HCT116 (cell line): ENCODE results near the gene TANGO6. TPM values are rescaled to one million over a fixed set of nuclear protein-coding genes. Genes with fewer than 3 reads are reported as not detected.

Experiments used
- ATAC-seq: fragments of 200-7000 bp; cut with Tn5 transposase; 2 replicates; pipeline ENCODE4 v1.9.1; 2020; ENCODE audit warnings: mild to moderate bottlenecking, moderate library complexity
- BruUV-seq: library from RNA; stranded (reverse); fragments of 400-500 nt; replicated peaks from 2 replicates; lab custom pipeline; 2021; lab: Mats Ljungman, UMichigan
- CTCF ChIA-PET: fragments of 300-600 bp; sonication (Branson Sonifier 250); formaldehyde crosslinking; loops from one replicate; lab custom pipeline; 2021; ENCODE audit warnings: antibody characterized with exemption; lab: Charles Lee
- POLR2A ChIA-PET: fragments of 300-600, 350-600 bp; sonication (Branson Sonifier 250); formaldehyde crosslinking; loops from one replicate; lab custom pipeline; 2021; ENCODE audit warnings: antibody characterized with exemption; lab: Charles Lee
- RAD21 ChIA-PET, 2 experiments: fragments of 300-600 bp; sonication (Branson Sonifier 250); formaldehyde crosslinking; loops; one replicate each; lab custom pipeline; 2023; ENCODE audit warnings: low total read pairs in 2 of 2; ENCODE audit not compliant: uncharacterized antibody in 2 of 2, unreplicated experiment in 2 of 2, low non-redundant PET in 1 of 2; lab: Charles Lee
- DNase-seq: peaks from one replicate; pipeline ENCODE4 v3.0.0-alpha.2; 2010; ENCODE audit warnings: low read depth, low spot score
- H2AFZ ChIP-seq: fragments of 200-600 bp; shearing (Covaris generic), sonication (generic); 2 replicates; pipeline ENCODE4 v1.6.1; 2017; ENCODE audit warnings: low read depth, mixed run types, mixed read lengths, antibody characterized with exemption, low read length; ENCODE audit not compliant: poor library complexity, severe bottlenecking
- H3K27ac ChIP-seq: 2 replicates; pipeline ENCODE4 v1.5.1; 2012; ENCODE audit warnings: low read depth, low read length
- H3K27me3 ChIP-seq: fragments of 200-600 bp; sonication (generic); 2 replicates; pipeline ENCODE4 v1.6.1; 2016; ENCODE audit warnings: mixed run types, low read length, mixed read lengths; ENCODE audit not compliant: insufficient read depth
- H3K36me3 ChIP-seq, 2 experiments: fragments of 200-500 bp in 1 of 2; fragments of 200-600 bp in 1 of 2; sonication (Bioruptor generic) in 1 of 2; sonication (generic) in 1 of 2; 2 replicates each; pipeline versions ENCODE4 v1.5.1 to v1.6.1; 2014 to 2016; ENCODE audit warnings: low read length in 2 of 2, inconsistent platforms in 1 of 2, mixed read lengths in 1 of 2, mixed run types in 1 of 2; ENCODE audit not compliant: insufficient read depth in 2 of 2, control insufficient read depth in 1 of 2
- H3K4me1 ChIP-seq, 2 experiments: fragments of 200-600 bp in 1 of 2; sonication (generic) in 1 of 2; 2 replicates each; pipeline versions ENCODE4 v1.5.1 to v1.6.1; 2012 to 2017; ENCODE audit warnings: low read length in 2 of 2, inconsistent platforms in 1 of 2, mild to moderate bottlenecking in 1 of 2, mixed read lengths in 1 of 2, mixed run types in 1 of 2, moderate library complexity in 1 of 2; ENCODE audit not compliant: insufficient read depth in 2 of 2, control insufficient read depth in 1 of 2
- H3K4me2 ChIP-seq: fragments of 200-600 bp; sonication (generic); 2 replicates; pipeline ENCODE4 v1.6.1; 2017; ENCODE audit warnings: mixed run types, low read length, mixed read lengths
- H3K4me3 ChIP-seq, 2 experiments: fragments of 200-600 bp in 1 of 2; sonication (generic) in 1 of 2; replicated peaks in 1 of 2; 2 replicates each; pipeline ENCODE4 v1.5.1; 2011 to 2016; ENCODE audit warnings: low read length in 2 of 2, control low read depth in 1 of 2, low read depth in 1 of 2, mild to moderate bottlenecking in 1 of 2, mixed read lengths in 1 of 2, mixed run types in 1 of 2
- H3K79me2 ChIP-seq: fragments of 200-600 bp; sonication (generic); 2 replicates; pipeline ENCODE4 v1.6.1; 2017; ENCODE audit warnings: mild to moderate bottlenecking, mixed run types, low read length, moderate library complexity, mixed read lengths; ENCODE audit not compliant: insufficient read depth
- H3K9ac ChIP-seq: fragments of 200-600 bp; sonication (generic); 2 replicates; pipeline ENCODE4 v1.6.1; 2016; ENCODE audit warnings: low read length, mixed read lengths
- H3K9me2 ChIP-seq: fragments of 200-600 bp; sonication (generic), shearing (Covaris generic); 2 replicates; pipeline ENCODE4 v1.6.1; 2017; ENCODE audit warnings: mixed run types, mild to moderate bottlenecking, moderate library complexity; ENCODE audit not compliant: insufficient read depth
- H3K9me3 ChIP-seq, 2 experiments: fragments of 200-500 bp in 1 of 2; fragments of 200-600 bp in 1 of 2; sonication (Bioruptor generic) in 1 of 2; sonication (generic) in 1 of 2; 2 replicates each; pipeline ENCODE4 v1.6.1; 2014 to 2017; ENCODE audit warnings: low read length in 2 of 2, mixed read lengths in 2 of 2, inconsistent platforms in 1 of 2, low read depth in 1 of 2, mild to moderate bottlenecking in 1 of 2, mixed run types in 1 of 2, moderate library complexity in 1 of 2; ENCODE audit not compliant: control insufficient read depth in 1 of 2, insufficient read depth in 1 of 2
- H4K20me1 ChIP-seq: fragments of 200-600 bp; sonication (generic), shearing (Covaris generic); 2 replicates; pipeline ENCODE4 v1.6.1; 2017; ENCODE audit warnings: mixed run types, mild to moderate bottlenecking, moderate library complexity; ENCODE audit not compliant: insufficient read depth
- CBX3 ChIP-seq: IDR thresholded peaks from 2 replicates; pipeline ENCODE4 v1.6.1; 2012; ENCODE audit warnings: low read depth
- EGR1 ChIP-seq: IDR thresholded peaks from 2 replicates; pipeline ENCODE4 v1.6.1; 2012; ENCODE audit warnings: low read depth
- EZH2 ChIP-seq: fragments of 200-600 bp; sonication (generic); IDR thresholded peaks from 2 replicates; pipeline ENCODE4 v1.6.1; 2017; ENCODE audit warnings: antibody characterized with exemption, mixed run types
- FOSL1 ChIP-seq: IDR thresholded peaks from 2 replicates; pipeline ENCODE4 v1.6.1; 2012; ENCODE audit warnings: low read depth
- JUND ChIP-seq: IDR thresholded peaks from 2 replicates; pipeline ENCODE4 v1.6.1; 2012
- POLR2A ChIP-seq: IDR thresholded peaks from 2 replicates; pipeline ENCODE4 v1.7.0; 2011; ENCODE audit warnings: borderline replicate concordance; ENCODE audit not compliant: insufficient read depth, insufficient read length; ENCODE audit errors: extremely low read depth
- POLR2AphosphoS5 ChIP-seq: IDR thresholded peaks from 2 replicates; pipeline ENCODE4 v1.6.1; 2011; ENCODE audit warnings: mild to moderate bottlenecking, low read depth, low read length, moderate library complexity
- RAD21 ChIP-seq: IDR thresholded peaks from 2 replicates; pipeline ENCODE4 v1.6.1; 2012; ENCODE audit warnings: low read depth, mild to moderate bottlenecking
- SIN3A ChIP-seq: IDR thresholded peaks from 2 replicates; pipeline ENCODE4 v1.6.1; 2012; ENCODE audit warnings: low read depth
- SP1 ChIP-seq: IDR thresholded peaks from 2 replicates; pipeline ENCODE4 v1.6.1; 2012; ENCODE audit warnings: low read depth
- TCF7L2 ChIP-seq: IDR thresholded peaks from 2 replicates; pipeline ENCODE4 v1.7.0; 2011; ENCODE audit warnings: borderline replicate concordance, inconsistent platforms; ENCODE audit not compliant: insufficient read depth, insufficient read length; ENCODE audit errors: extremely low read depth
- YY1 ChIP-seq: IDR thresholded peaks from 2 replicates; pipeline ENCODE4 v1.6.1; 2011; ENCODE audit warnings: low read length, low read depth, moderate library complexity, mild to moderate bottlenecking; ENCODE audit not compliant: insufficient replicate concordance; ENCODE audit errors: extremely low read depth
- ZNF274 ChIP-seq: fragments of 200-500 bp; sonication (Bioruptor generic); IDR thresholded peaks from 2 replicates; pipeline ENCODE4 v1.6.1; 2014; ENCODE audit warnings: mild to moderate bottlenecking, low read depth, low read length, inconsistent platforms
- intact Hi-C: fragments of 100-400 bp; cut with micrococcal nuclease; formaldehyde crosslinking; loops from 2 replicates; pipeline ENCODE4 v1.10.0; 2022
- total RNA-seq: library from RNA; stranded (reverse); gene quantifications from one replicate; pipeline ENCODE4 v1.2.1, GENCODE V29; 2021; ENCODE audit not compliant: unreplicated experiment
- TF ChIP-seq, protein P1 (sequence below): IDR thresholded peaks from 2 replicates; pipeline ENCODE4 v1.6.1; 2012
- TF ChIP-seq, protein P2 (sequence below): IDR thresholded peaks from 2 replicates; pipeline ENCODE4 v1.6.1; 2012; ENCODE audit warnings: low read depth
- TF ChIP-seq, protein P3 (sequence below), 3 experiments: fragments of 200-600 bp in 1 of 3; sonication (generic) in 1 of 3; IDR thresholded peaks in 2 of 3; conservative IDR thresholded peaks in 1 of 3; 2 replicates each; pipeline ENCODE4 v1.5.1; 2012 to 2017; ENCODE audit warnings: low read depth in 2 of 3, low read length in 2 of 3, antibody characterized with exemption in 1 of 3, borderline replicate concordance in 1 of 3, control low read depth in 1 of 3, mild to moderate bottlenecking in 1 of 3, mixed read lengths in 1 of 3, mixed run types in 1 of 3, moderate library complexity in 1 of 3; ENCODE audit not compliant: insufficient read depth in 1 of 3

Gene TANGO6
- total RNA-seq, 1 experiment from 2014 or later: 16.4 TPM

DNA sequence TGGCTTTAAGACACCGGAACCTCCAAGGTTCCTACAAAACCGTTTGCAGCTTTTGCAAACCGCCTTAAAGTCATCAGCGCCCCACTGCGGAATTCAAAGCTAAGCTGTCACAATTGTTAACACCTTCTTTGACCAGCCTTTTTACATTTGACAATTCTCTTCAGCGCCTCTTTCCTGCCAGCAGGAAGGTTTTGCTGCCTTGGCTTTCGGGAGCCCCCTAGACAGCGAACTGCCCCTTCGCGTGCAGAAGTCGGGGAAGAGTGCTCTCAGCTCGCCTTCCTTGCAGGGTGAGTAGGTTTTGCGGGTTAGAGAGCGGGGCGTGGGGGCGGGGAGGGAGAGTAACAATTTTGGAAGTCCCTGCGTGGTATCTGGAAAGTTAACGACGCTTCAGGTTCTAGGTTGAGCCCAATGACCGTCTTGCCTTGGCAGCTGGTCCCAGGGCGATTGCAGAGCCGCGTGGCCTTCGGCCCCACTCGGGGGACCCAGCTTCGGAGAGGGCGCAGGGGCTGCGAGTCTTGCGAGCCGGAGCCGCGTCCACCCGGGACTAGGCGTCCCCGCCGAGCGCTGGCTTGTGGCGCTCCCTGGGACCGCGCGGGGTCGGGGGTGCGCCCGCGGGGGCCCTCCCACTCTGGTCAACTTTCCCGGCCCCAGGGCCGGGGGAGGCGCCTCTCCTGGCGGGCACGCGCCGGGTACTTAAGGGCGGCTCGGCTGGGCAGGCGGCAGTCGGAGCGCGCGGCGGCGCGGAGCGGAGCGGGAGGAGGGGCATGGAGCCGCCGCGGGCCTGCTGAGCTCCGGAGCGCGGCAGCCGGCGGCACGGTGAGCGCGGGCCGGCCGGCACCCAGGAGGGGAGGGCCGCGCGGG is 262.4 kb downstream of the TANGO6 start, which contains the start of gene HAS3 (continued):
- no peak for TF ChIP-seq TCF7L2
- TF ChIP-seq POLR2A: no peak
- TF ChIP-seq JUND: no peak
- TF ChIP-seq EGR1: no peak
- TF ChIP-seq, protein P1, sequence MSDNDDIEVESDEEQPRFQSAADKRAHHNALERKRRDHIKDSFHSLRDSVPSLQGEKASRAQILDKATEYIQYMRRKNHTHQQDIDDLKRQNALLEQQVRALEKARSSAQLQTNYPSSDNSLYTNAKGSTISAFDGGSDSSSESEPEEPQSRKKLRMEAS: peak; percentile 45
- TF ChIP-seq SP1: no peak

DNA sequence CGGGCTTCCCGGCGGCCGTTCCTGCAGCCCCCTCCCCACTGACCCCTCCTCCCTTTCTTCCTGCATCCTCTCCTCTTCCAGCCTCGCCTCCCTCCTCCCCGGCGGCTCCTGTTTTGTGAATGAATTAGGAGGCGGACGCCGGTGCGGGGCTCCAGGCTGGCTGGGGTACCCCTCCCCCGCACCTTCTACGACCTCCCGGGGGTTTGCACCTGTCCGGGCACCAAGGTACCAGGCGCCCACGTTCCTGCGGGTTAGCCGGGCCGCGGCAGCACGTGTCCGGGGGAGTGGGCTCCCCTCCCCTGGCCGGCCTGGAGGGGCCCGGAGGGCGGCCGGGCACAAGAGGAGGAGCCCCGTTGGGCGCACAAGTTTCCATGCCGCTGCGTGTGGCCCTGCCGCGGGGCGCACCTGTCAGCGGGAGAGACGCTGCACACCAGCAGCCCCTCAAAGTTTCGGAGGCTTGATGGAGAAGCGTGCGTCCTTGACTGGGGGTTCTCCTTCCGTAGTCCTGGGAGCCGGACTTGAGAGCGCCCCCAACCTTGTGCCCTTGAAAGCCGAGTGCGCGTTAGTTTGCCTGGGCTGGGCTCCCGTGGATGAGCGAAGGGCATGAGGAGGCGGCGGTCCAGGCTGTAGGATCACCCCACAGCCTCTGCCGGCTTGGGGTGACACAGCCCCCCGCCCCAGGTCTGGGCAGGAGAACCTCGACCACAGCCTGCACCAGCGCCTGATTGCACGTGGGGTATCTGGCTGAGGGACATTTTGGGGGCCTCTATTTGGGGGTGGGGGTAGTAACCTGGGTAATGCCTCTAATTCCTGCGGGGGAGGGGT is 263.4 kb downstream of the TANGO6 start:
- Histone ChIP-seq H4K20me1 (peaks cover 13% of the 10 kb centered on the region; the same call in 1 of the 2 replicates), H3K27me3 (no peaks in the 10 kb centered on the region), H3K79me2 (peaks cover 59% of the 10 kb centered on the region), H3K27ac (peak overlapping the region; percentile 74), H3K4me3 (peak overlapping the region; percentile 81 to 90), H3K36me3 (peaks cover 22 to 30% of the 10 kb centered on the region in 2 experiments; a peak in 3 of 4 replicates), H3K4me2 (peak overlapping the region; percentile 99), H3K9me2 (no peaks in the 10 kb centered on the region), H3K9ac (peak overlapping the region; percentile 91), H2AFZ (no peak overlapping the region), H3K4me1 (peaks cover 23 to 68% of the 10 kb centered on the region in 2 experiments), H3K9me3 (no peaks in the 10 kb centered on the region)
- CTCF ChIA-PET: interaction anchor here (0.8 to 2.0 kb wide), 5 partner anchors 33 to 259 kb away, joined by 4 to 14 read pairs (median 4); no protein-coding TSS in a partner anchor
- DNase-seq (no peak), ATAC-seq (peak; percentile 7)
- POLR2A ChIA-PET: interaction anchor here (0.9 to 2.0 kb wide), 10 partner anchors 15 to 183 kb away, joined by 3 to 21 read pairs (median 4); no protein-coding TSS in a partner anchor
- RAD21 ChIA-PET: no interaction called here
- TSS peak; percentile 35 for BruUV-seq
- intact Hi-C loops: loop anchor here (5.0 kb wide), 2 partner anchors 184 to 259 kb away; no protein-coding TSS in a partner anchor
- no peak for TF ChIP-seq ZNF274
- no peak for TF ChIP-seq SP1
- no peak for TF ChIP-seq RAD21
- TF ChIP-seq, protein P1: 0 out of 2 replicates have a peak, but pooled peaks have one; percentile 8
- no peak for TF ChIP-seq EGR1
- TF ChIP-seq FOSL1: no peak
- TF ChIP-seq, protein P2, sequence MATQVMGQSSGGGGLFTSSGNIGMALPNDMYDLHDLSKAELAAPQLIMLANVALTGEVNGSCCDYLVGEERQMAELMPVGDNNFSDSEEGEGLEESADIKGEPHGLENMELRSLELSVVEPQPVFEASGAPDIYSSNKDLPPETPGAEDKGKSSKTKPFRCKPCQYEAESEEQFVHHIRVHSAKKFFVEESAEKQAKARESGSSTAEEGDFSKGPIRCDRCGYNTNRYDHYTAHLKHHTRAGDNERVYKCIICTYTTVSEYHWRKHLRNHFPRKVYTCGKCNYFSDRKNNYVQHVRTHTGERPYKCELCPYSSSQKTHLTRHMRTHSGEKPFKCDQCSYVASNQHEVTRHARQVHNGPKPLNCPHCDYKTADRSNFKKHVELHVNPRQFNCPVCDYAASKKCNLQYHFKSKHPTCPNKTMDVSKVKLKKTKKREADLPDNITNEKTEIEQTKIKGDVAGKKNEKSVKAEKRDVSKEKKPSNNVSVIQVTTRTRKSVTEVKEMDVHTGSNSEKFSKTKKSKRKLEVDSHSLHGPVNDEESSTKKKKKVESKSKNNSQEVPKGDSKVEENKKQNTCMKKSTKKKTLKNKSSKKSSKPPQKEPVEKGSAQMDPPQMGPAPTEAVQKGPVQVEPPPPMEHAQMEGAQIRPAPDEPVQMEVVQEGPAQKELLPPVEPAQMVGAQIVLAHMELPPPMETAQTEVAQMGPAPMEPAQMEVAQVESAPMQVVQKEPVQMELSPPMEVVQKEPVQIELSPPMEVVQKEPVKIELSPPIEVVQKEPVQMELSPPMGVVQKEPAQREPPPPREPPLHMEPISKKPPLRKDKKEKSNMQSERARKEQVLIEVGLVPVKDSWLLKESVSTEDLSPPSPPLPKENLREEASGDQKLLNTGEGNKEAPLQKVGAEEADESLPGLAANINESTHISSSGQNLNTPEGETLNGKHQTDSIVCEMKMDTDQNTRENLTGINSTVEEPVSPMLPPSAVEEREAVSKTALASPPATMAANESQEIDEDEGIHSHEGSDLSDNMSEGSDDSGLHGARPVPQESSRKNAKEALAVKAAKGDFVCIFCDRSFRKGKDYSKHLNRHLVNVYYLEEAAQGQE: no peak
- TF ChIP-seq YY1: no peak
- no peak for TF ChIP-seq CBX3
- TF ChIP-seq EZH2: no peak
- TF ChIP-seq POLR2AphosphoS5: no peak; the same call in 1 of the 2 replicates
- peak; percentile 8; the same call in 1 of the 2 replicates for TF ChIP-seq SIN3A
- TF ChIP-seq, protein P3, sequence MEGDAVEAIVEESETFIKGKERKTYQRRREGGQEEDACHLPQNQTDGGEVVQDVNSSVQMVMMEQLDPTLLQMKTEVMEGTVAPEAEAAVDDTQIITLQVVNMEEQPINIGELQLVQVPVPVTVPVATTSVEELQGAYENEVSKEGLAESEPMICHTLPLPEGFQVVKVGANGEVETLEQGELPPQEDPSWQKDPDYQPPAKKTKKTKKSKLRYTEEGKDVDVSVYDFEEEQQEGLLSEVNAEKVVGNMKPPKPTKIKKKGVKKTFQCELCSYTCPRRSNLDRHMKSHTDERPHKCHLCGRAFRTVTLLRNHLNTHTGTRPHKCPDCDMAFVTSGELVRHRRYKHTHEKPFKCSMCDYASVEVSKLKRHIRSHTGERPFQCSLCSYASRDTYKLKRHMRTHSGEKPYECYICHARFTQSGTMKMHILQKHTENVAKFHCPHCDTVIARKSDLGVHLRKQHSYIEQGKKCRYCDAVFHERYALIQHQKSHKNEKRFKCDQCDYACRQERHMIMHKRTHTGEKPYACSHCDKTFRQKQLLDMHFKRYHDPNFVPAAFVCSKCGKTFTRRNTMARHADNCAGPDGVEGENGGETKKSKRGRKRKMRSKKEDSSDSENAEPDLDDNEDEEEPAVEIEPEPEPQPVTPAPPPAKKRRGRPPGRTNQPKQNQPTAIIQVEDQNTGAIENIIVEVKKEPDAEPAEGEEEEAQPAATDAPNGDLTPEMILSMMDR (IDR thresholded peaks at IDR 0.05 in 2 of 3, conservative IDR thresholded peaks at IDR 0.05 in 1 of 3; ENCODE audit: borderline replicate concordance in 1 of 3, insufficient read depth in 1 of 3, low read depth in 2 of 3, low read length in 2 of 3): no peak
